Endothelial cell of umbilical vein (primary cell): ENCODE measurements around the gene GRID2IP. TPM values are rescaled to one million over a fixed set of nuclear protein-coding genes. Genes with fewer than 3 reads are reported as not detected.
A peak's percentile ranks its signal among the peaks of the same experiment; 100 is the strongest.
"Not testable (repeated sequence)": the region's sequence is repeated elsewhere in the genome, so short reads cannot be mapped to it uniquely, and the experiment has no call there.

Source experiments
- BruUV-seq: library from RNA; stranded (reverse); fragments of 400-500 nt; replicated peaks from 2 replicates; lab custom pipeline; 2021; lab: Mats Ljungman, UMichigan
- CTCF ChIA-PET: fragments of 300-600, 350-600 bp; sonication (Branson Sonifier 250); formaldehyde crosslinking; loops from one replicate; lab custom pipeline; 2021; ENCODE audit warnings: antibody characterized with exemption, inconsistent platforms; lab: Charles Lee
- POLR2A ChIA-PET: fragments of 300-600, 350-600 bp; sonication (Branson Sonifier 250); formaldehyde crosslinking; loops from one replicate; lab custom pipeline; 2021; ENCODE audit warnings: antibody characterized with exemption, inconsistent platforms; lab: Charles Lee
- DNase-seq: peaks from one replicate; pipeline ENCODE4 v3.0.0-alpha.2; 2011; ENCODE audit warnings: low read depth, low spot score
- FAIRE-seq: peaks from 2 replicates; lab custom pipeline; 2011; peaks lifted over from hg19 to GRCh38; lab: Jason Lieb, UNC
- H2AFZ ChIP-seq: 2 replicates; pipeline ENCODE4 v1.6.0; 2012; ENCODE audit warnings: low read depth, low read length, control low read depth, inconsistent platforms
- H3K27ac ChIP-seq: 2 replicates; pipeline ENCODE4 v1.5.1; 2011; ENCODE audit warnings: low read depth, mild to moderate bottlenecking, control low read depth, low read length, moderate library complexity; ENCODE audit not compliant: insufficient read depth
- H3K27me3 ChIP-seq, 2 experiments: 2 replicates each; pipeline versions ENCODE4 v1.6.0 to v1.6.1; 2011; ENCODE audit warnings: low read length in 2 of 2, mixed read lengths in 1 of 2; ENCODE audit not compliant: control insufficient read depth in 2 of 2, insufficient read depth in 2 of 2
- H3K36me3 ChIP-seq, 2 experiments: 2 replicates in 1 of 2; 3 replicates in 1 of 2; pipeline ENCODE4 v1.5.1; 2011; ENCODE audit warnings: low read length in 2 of 2, mild to moderate bottlenecking in 1 of 2, moderate library complexity in 1 of 2; ENCODE audit not compliant: control insufficient read depth in 2 of 2, insufficient read depth in 2 of 2; ENCODE audit errors: extremely low read depth in 1 of 2
- H3K4me1 ChIP-seq: 3 replicates; pipeline ENCODE4 v1.5.1; 2011; ENCODE audit warnings: mild to moderate bottlenecking, low read length; ENCODE audit not compliant: control insufficient read depth, insufficient read depth; ENCODE audit errors: extremely low read depth
- H3K4me2 ChIP-seq: 2 replicates; pipeline ENCODE4 v1.6.1; 2011; ENCODE audit warnings: low read length, control low read depth, mixed read lengths; ENCODE audit not compliant: insufficient read depth
- H3K4me3 ChIP-seq, 3 experiments: fragments of 200-600 bp in 1 of 3; sonication (generic), shearing (Covaris generic) in 1 of 3; replicated peaks in 1 of 3; 2 replicates each; pipeline ENCODE4 v1.5.1; 2011 to 2016; ENCODE audit warnings: control low read depth in 3 of 3, low read length in 3 of 3, mild to moderate bottlenecking in 2 of 3, inconsistent platforms in 1 of 3, low read depth in 1 of 3, moderate library complexity in 1 of 3; ENCODE audit not compliant: insufficient read depth in 1 of 3
- H3K79me2 ChIP-seq: 2 replicates; pipeline ENCODE4 v1.6.0; 2012; ENCODE audit warnings: low read length, inconsistent platforms; ENCODE audit not compliant: control insufficient read depth, insufficient read depth
- H3K9ac ChIP-seq: replicated peaks from 2 replicates; pipeline ENCODE3; 2011; ENCODE audit warnings: low read length, control low read depth; ENCODE audit not compliant: insufficient read depth; ENCODE audit errors: extremely low read depth
- H3K9me1 ChIP-seq: replicated peaks from 3 replicates; pipeline ENCODE4 v1.6.0; 2011; ENCODE audit warnings: mild to moderate bottlenecking, low read length; ENCODE audit not compliant: control insufficient read depth, insufficient read depth; ENCODE audit errors: extremely low read depth
- H3K9me3 ChIP-seq: replicated peaks from 2 replicates; pipeline ENCODE4 v1.5.1; 2012; ENCODE audit warnings: low read length, inconsistent platforms; ENCODE audit not compliant: control insufficient read depth, insufficient read depth
- H4K20me1 ChIP-seq: replicated peaks from 2 replicates; pipeline ENCODE3; 2011; ENCODE audit warnings: mild to moderate bottlenecking, low read length; ENCODE audit not compliant: control insufficient read depth, insufficient read depth; ENCODE audit errors: extremely low read depth
- FOS ChIP-seq: IDR thresholded peaks from 2 replicates; pipeline ENCODE4 v1.6.1; 2011; ENCODE audit warnings: mild to moderate bottlenecking, low read length, moderate library complexity, borderline replicate concordance; ENCODE audit not compliant: insufficient read depth
- GATA2 ChIP-seq: IDR thresholded peaks from 2 replicates; pipeline ENCODE4 v1.7.0; 2011; ENCODE audit warnings: low read depth, mild to moderate bottlenecking, moderate library complexity, mixed read lengths, low read length; ENCODE audit not compliant: insufficient read length, insufficient read depth
- MYC ChIP-seq: IDR thresholded peaks from one replicate; pipeline ENCODE4 v1.6.1; 2011; ENCODE audit warnings: mild to moderate bottlenecking, low read depth, low read length
- POLR2A ChIP-seq: IDR thresholded peaks from 2 replicates; pipeline ENCODE4 v1.6.1; 2012; ENCODE audit warnings: low read depth, mild to moderate bottlenecking, control low read depth, low read length
- POLR2AphosphoS5 ChIP-seq: IDR thresholded peaks from 2 replicates; pipeline ENCODE4 v1.6.1; 2012; ENCODE audit warnings: low read depth, mild to moderate bottlenecking, control low read depth, low read length, moderate library complexity; ENCODE audit not compliant: insufficient read depth
- dilution Hi-C: fragments of 300-500 bp; cut with MboI; formaldehyde crosslinking; loops from one replicate; pipeline ENCODE4 v1.15.0; 2019; ENCODE audit warnings: low sequenced_read_pairs; ENCODE audit not compliant: extremely low pct_ligation_motif_present
- intact Hi-C: fragments of 100-400 bp; cut with micrococcal nuclease; formaldehyde crosslinking; loops from one replicate; pipeline ENCODE4 v1.10.0; 2022
- polyA plus RNA-seq, 4 experiments: library from polyadenylated mRNA; depleted of rRNA in 3 of 4; stranded (reverse) in 3 of 4; unstranded in 1 of 4; fragments of >200 nt; gene quantifications; 2 replicates each; pipeline versions ENCODE4 v1.2.1 to v1.2.3, GENCODE V29; 2011 to 2012; ENCODE audit warnings: missing spikeins in 1 of 4
- total RNA-seq: library from RNA; stranded (reverse); gene quantifications from 2 replicates; pipeline ENCODE4 v1.2.3, GENCODE V29; 2021
- TF ChIP-seq, protein P1 (sequence below), 2 donors: IDR thresholded peaks; 1 replicate in 1 of 2; 2 replicates in 1 of 2; pipeline ENCODE4 v1.5.1; 2011; ENCODE audit warnings: low read length in 2 of 2, mild to moderate bottlenecking in 2 of 2, moderate library complexity in 2 of 2, control low read depth in 1 of 2, inconsistent platforms in 1 of 2, low read depth in 1 of 2; ENCODE audit not compliant: insufficient read depth in 1 of 2; ENCODE audit errors: extremely low read depth in 1 of 2

GRID2IP gene
- total and polyA plus RNA-seq, 2 donors (not counting 3 experiments of a cell fraction or from before 2014, with no cell fraction given) = not detected

DNA sequence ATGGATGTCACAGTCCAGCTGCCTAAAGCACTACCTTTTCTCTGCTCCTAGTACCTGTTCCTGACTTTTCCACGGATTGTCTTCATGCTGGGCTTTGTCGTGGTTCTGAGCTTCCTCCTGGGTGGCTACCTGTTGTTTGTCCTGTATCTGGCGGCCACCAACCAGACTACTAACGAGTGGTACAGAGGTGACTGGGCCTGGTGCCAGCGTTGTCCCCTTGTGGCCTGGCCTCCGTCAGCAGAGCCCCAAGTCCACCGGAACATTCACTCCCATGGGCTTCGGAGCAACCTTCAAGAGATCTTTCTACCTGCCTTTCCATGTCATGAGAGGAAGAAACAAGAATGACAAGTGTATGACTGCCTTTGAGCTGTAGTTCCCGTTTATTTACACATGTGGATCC lies 37.3 kb upstream of the GRID2IP start:
- FAIRE-seq = peak; percentile 15
- DNase-seq = no peak
- H3K79me2 ChIP-seq = peaks cover 13% of the 10 kb centered on the region
- no peak overlapping the region for H2AFZ ChIP-seq
- ChIA-PET CTCF (interaction anchor here (0.6 to 2.1 kb wide), 2 partner anchors 30 to 269 kb away, joined by 3 to 14 read pairs; no protein-coding TSS in a partner anchor), POLR2A (no interaction called here)
- dilution Hi-C loops (no loop called here), intact Hi-C loops (no loop called here)
- no peaks in the 10 kb centered on the region for H3K9me1 ChIP-seq
- no TSS peak for BruUV-seq
- no peaks in the 10 kb centered on the region for H4K20me1 ChIP-seq
- no peak for TF ChIP-seq MYC
- no peak for TF ChIP-seq GATA2
- no peak for TF ChIP-seq POLR2AphosphoS5
- TF ChIP-seq POLR2A = no peak
- TF ChIP-seq FOS = no peak
- TF ChIP-seq, protein P1, sequence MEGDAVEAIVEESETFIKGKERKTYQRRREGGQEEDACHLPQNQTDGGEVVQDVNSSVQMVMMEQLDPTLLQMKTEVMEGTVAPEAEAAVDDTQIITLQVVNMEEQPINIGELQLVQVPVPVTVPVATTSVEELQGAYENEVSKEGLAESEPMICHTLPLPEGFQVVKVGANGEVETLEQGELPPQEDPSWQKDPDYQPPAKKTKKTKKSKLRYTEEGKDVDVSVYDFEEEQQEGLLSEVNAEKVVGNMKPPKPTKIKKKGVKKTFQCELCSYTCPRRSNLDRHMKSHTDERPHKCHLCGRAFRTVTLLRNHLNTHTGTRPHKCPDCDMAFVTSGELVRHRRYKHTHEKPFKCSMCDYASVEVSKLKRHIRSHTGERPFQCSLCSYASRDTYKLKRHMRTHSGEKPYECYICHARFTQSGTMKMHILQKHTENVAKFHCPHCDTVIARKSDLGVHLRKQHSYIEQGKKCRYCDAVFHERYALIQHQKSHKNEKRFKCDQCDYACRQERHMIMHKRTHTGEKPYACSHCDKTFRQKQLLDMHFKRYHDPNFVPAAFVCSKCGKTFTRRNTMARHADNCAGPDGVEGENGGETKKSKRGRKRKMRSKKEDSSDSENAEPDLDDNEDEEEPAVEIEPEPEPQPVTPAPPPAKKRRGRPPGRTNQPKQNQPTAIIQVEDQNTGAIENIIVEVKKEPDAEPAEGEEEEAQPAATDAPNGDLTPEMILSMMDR (IDR thresholded peaks at IDR 0.05; ENCODE audit: extremely low read depth in 1 of 2, insufficient read depth in 1 of 2, low read depth in 1 of 2, low read length in 2 of 2) = no peak
- H3K9me3 ChIP-seq = no peaks in the 10 kb centered on the region
- H3K4me2 ChIP-seq = no peak overlapping the region
- H3K9ac ChIP-seq = no peak overlapping the region
- H3K36me3 ChIP-seq = peaks cover 0 to 6% of the 10 kb centered on the region in 2 experiments
- peaks cover 12% of the 10 kb centered on the region for H3K4me1 ChIP-seq
- no peak overlapping the region for H3K27ac ChIP-seq
- no peaks in the 10 kb centered on the region for H3K27me3 ChIP-seq
- H3K4me3 ChIP-seq = no peak overlapping the region

DNA sequence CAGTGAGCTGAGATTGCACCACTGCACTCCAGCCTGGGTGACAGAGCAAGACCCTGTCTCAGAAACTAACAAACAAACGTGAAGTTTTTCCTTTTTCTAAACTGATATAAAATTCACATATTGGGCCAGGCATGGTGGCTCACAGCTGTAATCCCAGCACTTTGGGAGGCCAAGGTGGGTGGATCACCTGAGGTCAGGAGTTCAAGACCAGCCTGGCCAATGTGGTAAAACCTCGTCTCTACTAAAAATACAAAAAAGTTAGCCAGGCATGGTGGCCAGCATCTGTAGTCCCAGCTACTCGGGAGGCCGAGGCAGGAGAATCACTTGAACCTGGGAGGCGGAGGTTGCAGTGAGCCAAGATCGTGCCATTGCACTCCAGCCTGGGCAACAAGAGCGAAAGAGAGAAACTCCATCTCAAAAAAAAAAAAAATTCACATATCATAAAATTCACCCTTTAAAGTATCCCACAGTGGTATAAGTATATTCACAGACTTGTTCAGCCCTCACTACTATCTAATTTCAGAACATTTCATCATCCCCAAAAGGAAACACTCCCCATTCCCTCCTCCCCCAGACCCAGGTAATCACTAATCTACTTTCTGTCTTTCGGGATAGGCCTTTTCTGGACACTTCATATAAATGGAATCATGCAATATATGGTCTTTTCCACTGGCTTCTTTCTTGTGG lies 34.6 kb upstream of the GRID2IP start:
- H3K27me3 ChIP-seq, H3K27ac ChIP-seq, H2AFZ ChIP-seq, H3K9me1 ChIP-seq, H3K4me3 ChIP-seq, POLR2A ChIA-PET, H3K4me2 ChIP-seq, H3K9ac ChIP-seq, dilution Hi-C loops, H3K4me1 ChIP-seq, intact Hi-C loops, BruUV-seq, H3K36me3 ChIP-seq, H4K20me1 ChIP-seq, FAIRE-seq, DNase-seq, CTCF ChIA-PET, H3K9me3 ChIP-seq, H3K79me2 ChIP-seq: not testable (repeated sequence)
